NCI-H1105 (cell line): Measurements from ENCODE around the gene FOXP1.
"Not testable (repeated sequence)": the region's sequence is repeated elsewhere in the genome, so short reads cannot be mapped to it uniquely, and the experiment has no call there.

Experiments
- DNase-seq: peaks from one replicate; lab custom pipeline; 2025; lab: John Stamatoyannopoulos, UW

FOXP1 gene

DNA sequence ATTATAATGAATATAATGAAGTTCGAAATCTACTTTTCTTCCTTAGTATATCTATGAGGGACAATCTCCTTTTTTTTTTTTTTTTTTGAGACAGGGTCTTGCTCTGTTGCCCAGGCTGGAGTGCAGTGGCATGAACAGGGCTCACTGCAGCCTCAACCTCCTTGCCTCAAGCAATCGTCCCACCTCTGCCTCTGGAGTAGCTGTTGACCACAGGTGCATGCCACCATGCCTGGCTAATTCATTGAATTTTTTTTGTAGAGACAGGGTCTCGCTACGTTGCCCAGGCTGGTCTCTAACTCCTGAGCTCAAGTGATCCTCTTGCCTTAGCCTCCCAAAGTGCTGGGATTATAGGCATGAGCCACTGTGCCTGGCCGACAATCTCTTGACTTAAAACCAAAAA is 607.5 kb downstream of the FOXP1 start:
- not testable (repeated sequence) for DNase-seq

DNA sequence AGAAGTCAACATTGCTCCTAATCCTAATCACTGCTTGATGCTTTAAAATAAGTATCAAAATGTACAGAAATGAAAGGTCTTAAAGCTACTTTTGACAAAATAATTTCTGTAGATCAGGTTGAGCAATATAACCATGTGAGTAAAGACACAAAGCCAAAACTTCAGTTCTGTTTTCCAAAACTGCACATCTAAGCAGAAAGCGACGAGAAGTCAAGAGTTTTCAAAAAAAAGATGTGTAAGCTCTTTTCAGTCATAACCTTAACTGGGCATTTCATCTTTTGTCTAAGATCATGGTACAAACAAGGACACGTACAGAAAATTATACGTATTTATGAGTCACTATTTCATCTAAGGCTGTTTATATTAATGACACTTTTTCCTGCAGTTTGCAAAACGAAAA is 608.8 kb downstream of the FOXP1 start:
- no peak for DNase-seq

DNA sequence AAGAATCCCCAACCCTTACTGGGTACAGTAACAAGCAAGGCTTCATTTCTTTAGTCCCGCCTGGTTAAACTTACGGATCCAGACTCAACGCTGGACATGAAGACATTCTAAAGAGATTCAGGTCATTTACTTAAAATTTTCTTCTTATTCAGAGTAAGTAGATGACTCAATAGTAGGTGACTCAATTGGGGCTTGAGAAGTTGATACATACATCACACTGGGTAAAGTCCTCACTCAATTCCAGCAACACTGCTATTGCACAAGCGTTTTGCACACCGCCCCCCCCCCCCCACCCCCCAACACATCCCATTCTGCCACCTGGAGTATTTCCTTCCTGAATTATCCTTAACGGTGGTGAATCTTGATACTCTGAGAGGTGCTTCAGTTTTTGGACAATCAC is 610.0 kb downstream of the FOXP1 start:
- no peak for DNase-seq

DNA sequence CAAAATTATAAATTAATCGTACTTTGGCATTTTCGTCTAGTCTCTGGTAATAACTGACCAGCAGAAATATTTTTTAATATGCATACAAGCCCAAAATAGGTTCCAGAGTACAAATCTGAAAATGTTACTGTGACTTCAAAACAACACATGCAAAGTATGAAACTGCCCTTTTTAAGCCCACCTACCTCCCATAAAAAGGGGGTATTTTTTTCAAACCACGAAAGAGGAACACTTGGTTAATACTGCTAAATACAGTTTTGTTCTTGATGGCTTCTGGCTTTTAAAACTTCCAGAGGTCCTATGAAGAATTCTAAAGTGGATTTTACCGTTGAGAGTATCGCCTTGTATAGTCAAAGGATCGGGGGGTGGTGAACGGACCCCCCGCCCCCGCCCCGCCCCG is 610.7 kb downstream of the FOXP1 start:
- no peak for DNase-seq

DNA sequence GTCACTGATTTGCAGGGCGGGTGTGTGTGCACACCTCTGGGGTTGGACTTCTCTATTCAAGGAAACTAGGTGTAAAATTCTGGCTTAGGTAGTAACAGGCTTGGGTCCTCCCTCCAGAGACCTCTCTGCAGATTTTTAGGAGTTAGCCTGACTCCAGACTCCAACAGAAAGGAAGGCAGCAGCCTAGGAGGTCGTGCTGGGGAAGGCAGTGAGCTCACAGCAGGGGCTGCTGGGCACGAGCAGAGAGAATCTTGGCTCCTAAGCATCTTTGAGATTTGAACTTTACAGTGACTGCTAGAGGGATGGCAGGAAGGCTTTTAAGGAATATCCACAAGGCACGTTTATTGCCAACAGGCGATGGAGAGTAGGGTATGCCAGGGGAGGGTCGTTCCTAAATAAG is 612.6 kb downstream of the FOXP1 start:
- DNase-seq: no peak

DNA sequence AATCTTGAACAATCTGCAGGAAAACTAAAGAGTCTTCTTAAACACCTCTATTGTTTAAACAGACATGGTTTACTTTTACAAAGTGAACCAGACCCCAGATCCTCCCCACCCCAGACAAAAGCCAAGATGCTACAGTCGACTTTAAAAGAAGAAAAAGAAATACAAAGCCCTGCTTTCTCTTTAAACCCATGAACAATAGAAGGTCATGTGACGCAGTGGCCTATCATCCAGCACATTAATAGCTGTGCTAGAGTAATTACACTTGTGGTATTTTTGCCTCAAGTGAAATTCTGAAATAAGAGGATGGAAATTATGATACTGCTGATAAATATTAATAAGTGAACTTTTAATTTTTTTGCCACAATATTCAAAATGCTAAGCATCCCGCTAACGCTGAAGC is 613.4 kb downstream of the FOXP1 start:
- DNase-seq: no peak

DNA sequence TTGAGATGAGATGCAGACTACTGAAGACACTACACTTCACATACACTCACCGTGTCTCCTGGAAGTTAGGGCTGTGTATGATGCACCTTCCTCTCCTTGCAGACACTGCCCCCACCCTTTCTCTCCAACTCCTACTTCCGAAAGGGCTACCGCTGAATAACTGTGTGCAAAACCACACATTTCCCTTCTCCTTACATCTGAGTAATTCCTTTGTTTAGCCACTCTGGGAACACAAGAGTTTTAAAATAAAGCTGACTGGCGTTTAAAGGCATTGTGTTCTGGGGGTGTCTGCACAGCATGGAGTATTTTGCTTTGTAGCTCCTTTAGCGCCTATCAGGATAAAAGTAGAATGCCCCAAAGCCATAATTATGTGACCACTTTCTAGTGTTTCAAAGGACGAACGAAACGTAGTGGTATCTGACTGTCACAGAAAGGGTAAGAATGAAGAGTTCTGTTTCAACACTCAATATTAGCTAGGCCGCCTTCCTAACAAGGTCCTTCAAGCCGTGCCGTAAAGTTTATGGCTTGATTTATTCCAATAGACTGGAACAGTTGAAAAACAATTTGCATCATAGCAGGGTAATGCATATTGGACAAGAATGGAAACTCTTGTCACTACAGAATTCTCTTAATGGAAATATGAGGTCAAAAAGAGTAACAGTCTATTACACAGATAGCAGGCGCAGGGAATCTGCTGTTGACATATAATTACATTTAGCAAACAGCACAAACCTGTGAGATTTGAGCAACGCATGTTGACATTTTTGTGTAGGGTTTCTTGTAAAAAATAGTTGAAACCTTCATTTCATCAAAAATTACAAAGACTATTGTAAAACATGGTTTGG is 619.9 kb downstream of the FOXP1 start:
- DNase-seq: no peak

DNA sequence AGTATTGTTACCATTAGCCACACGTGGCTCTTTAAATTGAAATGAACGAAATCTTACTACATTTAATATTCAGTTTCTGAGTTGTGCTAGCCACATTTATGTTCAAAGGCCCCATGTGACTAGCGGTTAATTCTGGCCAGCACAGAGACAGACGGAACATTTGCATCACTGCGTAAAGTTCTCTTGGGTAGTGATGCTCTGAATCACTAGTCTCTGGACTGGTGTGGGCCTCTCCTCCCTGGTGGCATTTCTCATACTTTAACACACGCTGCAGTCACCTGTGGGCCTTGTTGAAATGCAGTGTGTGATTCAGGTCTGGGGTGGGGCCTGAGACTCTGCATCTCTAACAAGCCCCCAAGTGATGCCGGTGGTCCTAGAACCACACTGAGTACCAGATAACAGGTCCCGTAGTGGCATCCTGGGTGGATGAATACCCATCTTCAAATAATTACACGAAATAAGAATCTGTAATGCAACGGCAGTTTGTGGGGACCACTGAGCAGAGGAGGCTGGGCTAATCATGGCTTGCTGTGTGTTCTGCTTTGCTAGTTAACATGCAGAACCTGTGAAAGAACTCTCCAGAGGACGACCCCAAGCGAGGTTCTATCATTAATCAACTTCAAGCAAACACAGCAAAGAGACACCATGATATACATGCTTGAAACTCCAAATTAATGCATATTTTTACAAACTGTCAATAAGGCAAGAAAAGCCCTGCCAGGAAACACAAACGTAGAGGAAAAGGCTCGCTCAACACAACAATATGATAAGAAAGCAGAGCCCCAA is 623.8 kb downstream of the FOXP1 start:
- DNase-seq: no peak

DNA sequence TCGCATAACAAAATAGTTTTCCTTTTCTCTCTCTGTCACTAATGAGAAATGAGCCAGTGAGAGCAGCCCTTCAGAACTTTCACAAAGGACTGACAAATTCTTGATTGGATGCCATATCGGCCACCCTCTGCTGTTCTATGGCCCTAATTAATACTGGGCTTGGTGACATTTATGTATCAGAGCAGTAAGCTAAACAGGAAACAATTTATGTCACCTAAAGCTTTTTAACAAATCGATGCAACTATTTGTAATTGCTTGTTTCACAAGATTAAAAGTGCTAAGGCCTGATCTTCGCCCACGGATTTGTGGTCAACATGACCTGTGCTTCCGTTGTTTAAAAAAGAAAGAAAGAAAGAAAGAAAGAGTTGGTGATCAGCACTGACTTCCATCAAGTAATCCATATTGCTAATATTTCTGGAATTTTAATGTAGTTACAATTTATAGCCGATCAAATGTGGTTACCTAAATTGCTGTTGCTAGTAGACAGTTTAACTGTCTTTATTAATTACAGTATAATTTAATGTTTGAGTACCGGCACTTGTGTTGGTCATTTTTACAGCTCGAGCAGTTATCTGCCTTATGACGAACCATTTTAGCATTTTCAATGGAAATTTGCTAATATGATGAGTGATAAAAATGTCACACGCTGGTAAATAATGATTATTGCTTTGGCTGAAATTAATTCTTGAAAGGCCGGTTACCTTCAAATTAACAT is 631.3 kb downstream of the FOXP1 start:
- DNase-seq: no peak

DNA sequence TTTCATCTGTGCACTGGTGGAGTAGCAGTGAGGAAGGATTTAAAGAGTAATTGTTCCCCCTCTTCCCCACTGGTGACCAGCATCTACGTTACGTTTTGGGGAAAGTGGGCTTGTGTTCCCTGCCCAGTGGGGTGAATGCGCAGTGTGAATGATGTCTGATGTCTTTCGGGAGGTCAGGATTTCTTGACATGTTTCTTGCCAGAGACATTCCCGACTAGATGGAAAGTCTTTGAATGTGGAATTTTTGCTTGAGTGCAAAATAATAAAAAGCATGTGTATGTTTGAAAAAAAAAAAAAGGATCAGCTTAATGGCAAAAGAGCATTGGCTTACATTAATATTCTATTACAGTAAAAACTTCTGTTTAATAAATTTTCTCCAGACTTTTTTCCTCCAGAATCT is 632.2 kb downstream of the FOXP1 start:
- DNase-seq: no peak

DNA sequence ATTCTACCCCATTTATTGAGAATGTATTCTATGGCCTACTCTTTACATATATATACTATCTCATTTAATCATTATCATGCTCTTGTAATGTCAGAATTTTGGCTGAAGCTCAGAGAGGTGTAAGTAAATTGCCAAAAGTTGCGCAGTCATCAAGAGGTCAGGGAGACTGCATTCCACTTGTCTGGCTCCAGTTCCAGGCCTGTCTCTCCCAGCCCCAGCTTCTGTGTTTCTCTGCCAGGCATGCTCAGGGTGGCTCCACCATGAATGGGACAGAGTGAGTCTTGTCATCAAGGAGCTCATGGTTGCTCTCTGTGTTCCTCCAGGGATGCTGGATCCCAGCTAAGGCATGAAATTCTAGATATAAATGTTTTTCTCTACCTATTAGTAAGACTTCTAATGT is 635.9 kb downstream of the FOXP1 start:
- DNase-seq: no peak

DNA sequence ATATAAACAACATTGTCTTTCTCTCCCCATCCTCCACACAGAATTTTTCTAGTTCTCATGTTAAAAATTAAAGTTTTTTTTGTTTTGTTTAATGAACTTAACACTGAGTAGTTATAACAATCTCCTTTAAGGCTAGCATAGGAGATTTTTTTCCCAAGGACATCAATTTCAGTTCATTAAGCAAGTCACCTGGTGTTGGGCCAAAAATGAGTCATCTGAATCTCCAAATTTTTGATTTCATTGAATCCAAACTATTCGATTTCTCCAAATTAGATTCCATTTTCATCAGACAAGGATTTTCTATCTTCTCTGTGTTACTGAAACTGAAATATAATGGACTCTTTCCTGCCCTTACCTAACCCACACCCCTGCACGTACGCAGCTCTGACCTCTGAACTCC is 639.6 kb downstream of the FOXP1 start:
- no peak for DNase-seq

DNA sequence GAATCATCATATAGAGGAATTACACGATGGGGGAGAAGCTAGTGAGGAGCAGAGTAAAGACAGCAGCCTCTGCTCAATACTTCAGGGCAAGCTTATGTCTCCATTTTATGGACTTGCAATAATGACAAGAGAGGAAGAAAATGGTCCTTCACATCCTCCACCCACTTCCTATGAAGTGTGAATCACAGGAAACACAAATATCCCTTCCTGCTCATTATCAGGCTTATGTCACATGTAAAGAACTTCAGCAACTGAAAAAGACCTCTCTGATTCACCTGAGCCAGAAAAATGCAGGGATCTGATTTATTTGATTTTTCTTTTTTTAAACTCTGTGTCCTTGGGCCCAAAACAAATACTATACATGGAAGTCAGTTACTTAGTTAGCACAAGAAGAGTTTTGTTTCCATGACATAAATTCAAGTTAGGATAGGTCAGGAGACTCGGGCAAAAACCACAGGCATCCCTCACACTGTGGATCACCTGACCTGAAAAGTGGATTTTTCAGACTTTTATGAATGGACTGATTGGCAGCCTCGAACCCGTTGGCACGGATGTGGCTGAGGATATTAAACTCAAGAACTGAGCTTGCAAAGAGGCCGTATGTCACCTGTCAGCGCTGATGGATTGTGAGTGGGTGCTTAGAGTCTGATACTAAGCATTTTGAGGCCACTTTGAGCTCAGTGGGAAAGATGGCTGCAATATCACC is 650.3 kb downstream of the FOXP1 start:
- DNase-seq: no peak

DNA sequence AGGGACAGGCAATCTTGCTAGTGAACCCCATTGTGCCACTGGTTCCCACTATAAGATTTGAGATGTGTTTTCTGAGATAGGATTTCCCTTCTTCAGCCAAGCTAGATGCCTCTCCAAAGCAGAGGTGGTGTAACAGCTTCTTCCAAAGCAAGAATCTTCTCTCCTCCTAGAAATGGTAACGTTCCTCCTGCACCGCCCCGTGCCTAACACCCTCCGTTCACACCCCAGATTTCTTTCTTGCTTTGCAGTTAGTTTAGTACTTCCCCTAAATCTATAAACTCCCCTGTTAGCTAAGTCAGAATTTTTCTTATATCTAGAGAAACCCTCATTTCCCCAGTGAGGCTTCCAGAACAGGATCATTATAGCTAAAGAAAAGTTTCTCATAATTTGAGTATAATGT is 653.5 kb downstream of the FOXP1 start:
- no peak for DNase-seq

DNA sequence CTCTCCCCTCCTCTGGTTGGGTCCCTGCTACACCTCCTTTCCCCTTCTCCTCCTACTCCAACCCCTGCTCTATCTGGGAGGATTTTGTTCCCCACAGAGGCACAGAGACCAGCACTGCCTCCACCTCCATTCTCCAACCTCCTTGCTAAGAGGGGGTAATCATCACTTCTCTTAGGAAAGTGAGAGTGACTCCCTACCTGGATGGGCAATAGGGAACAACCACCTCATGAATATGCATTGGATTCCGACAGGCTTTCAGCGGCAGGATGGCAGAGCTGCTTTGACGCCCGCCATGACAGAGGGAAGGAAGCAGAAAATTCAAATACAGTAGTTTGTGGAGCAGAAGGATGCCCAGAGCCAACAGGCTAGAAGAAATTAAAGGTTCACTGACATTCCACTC is 656.3 kb downstream of the FOXP1 start:
- no peak for DNase-seq

DNA sequence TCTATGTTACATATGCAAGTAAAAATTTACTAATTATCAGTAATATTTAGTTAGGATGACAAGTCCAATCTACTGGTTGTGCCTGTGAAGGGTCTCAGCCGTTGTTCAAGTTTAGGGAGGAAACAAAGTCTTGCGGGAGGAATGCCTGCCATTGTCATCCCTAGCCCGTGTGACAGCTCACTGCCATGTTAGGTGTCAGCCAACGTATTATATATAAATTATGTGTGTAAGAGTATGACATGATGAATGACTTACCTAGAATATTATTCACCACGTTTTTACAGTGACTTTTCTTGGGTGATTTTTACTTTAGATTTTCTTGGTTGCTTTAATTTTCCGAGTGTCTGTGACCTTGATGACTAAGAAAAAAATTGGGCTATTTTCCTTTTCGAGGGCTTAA is 656.7 kb downstream of the FOXP1 start:
- DNase-seq: no peak

DNA sequence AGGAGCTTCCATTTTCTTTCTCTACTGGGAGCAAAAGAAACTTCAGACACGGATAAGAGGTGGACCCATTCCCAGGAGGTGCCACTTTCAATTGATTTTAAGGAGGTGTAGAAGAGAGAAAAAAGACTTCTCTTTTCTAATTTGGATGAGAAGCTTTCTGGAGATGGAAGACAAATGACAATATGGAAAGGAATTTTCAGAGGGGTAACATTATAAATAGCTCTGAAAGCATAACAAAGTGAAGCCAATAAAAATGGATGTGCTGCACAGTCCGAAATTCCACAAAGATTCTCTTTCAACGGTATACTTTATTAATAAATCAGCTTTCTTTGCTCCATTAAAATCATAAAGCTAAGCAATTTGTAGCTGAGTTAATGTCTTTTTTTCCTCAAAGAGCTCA is 663.9 kb downstream of the FOXP1 start:
- no peak for DNase-seq

DNA sequence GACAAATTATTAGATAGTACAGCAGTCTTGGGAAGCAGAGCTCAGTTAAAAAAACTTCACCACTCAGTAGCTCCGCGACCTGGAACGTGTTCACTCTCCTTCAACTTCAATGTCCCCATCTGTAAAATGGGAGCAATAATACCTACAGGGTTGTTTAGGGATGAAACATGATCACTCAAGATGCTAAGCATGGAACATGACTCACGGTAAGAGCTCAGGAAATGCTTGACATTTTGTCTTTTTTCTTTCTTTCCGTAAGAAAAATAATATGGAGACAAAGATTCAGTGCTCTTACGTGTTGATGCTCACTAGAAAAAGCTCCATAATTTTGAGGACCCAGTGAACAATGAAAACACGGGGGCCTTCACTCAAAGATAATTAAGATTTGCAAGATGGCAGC is 664.4 kb downstream of the FOXP1 start:
- no peak for DNase-seq

DNA sequence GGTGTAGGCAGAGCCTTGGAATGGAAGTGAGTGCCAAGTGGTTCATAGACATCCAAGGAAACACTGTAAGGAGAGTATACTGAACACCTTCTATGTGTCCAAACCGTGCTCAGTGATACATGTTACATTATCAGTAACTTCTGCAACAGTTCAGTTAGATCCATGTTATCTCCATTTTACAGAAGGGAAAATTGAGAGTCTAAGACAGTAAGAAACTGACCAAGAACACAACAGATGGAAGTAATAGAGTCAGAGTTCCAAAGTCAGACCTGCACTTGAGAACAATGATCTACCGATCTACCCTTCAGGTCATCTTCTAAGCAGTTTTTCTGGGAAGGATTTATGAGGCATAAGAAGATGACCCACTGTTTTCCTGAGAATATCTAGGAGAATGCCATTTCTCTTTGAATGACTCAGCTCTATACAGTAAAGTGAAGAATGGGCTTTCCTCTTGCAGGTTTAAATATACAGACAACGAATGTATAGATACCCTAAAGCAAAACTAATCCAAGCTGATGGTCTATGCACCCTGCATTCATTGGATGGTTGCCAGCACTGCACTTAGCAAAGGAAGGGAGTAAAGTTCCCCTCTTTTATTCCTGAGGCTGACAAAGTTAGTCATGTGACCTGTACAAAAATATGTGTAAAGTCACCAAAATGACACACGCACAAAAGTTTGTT is 667.0 kb downstream of the FOXP1 start:
- DNase-seq: peak; percentile 28

DNA sequence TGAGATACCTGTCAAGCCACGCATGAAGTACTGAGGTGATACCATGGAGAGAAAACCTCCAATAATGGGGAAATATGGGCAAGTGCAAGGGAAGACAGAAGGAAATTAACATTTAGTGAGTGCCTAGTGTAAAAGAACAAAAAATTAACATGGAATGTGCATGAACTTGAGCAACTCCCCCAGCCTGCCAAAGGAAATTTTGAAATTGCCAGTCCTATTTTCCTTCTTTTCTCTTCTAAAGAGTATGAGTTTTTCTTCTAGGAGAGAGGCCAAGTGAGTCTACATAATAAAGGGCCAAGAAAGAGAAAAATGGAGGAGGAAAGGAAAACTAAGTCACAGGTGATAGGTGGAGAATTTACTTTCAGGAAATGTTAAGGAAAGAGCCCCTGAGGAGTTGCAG is 668.7 kb downstream of the FOXP1 start:
- no peak for DNase-seq

DNA sequence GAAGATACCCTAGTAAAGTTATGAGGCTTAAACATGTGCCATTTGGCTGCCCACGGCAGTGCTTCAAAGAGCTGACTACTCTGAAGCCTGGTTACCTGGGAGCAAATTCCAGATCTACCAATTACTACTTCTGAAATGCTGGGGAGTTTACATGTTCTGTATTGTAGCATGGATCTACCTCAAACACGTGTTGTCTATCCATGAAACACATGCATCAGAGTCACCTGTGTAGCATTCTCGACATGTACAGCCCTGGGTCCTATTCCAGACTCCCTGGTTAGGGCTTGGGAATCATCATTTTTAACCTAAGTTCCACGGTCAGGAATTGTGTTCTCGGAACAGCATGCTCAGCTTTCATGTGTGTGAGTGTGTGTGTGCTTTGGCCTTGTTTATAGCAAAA is 671.8 kb downstream of the FOXP1 start:
- DNase-seq: no peak

DNA sequence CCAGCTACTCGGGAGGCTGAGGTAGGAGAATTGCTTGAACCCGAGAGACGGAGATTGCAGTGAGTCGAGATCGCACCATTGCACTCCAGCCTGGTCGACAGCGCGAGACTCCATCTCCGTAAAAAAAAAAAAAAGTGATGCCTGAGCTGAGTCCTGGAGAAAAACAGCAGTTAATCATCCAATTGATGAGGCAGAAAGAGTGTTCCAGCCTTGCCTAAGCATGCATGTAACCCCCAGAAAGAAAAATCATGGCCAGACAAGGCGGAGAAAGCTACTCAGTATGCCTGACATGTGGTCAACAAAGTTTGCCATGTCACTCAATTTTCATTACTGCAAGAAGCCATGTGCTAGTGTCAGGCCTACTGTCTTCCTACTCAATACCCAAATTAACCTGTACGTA is 678.0 kb downstream of the FOXP1 start:
- no peak for DNase-seq
